Activated B cell treated with CpG ODN at 0.5 μM for 24 hours (primary cell): Measurements from ENCODE around the gene KLHL7. TPM values are rescaled to one million over a fixed set of nuclear protein-coding genes. Genes with fewer than 3 reads are reported as not detected.
"Not testable (repeated sequence)": the region's sequence is repeated elsewhere in the genome, so short reads cannot be mapped to it uniquely, and the experiment has no call there.

Experiments used
- ATAC-seq: fragments of 200-7000 bp; cut with Tn5 transposase; one replicate; pipeline ENCODE4 v1.10.0; 2021; ENCODE audit warnings: low read depth, mild to moderate bottlenecking, moderate library complexity
- CTCF ChIA-PET: fragments of 350-600 bp; sonication (Branson Sonifier 250); formaldehyde crosslinking; loops from one replicate; lab custom pipeline; 2021; ENCODE audit warnings: antibody characterized with exemption; lab: Charles Lee
- POLR2A ChIA-PET: fragments of 350-600 bp; sonication (Branson Sonifier 250); formaldehyde crosslinking; loops from one replicate; lab custom pipeline; 2021; ENCODE audit warnings: antibody characterized with exemption; lab: Charles Lee
- DNase-seq: peaks from one replicate; pipeline ENCODE4 v3.0.0; 2022
- H3K27ac Mint-ChIP-seq: one replicate; pipeline ENCODE4 v1.8.0; 2020; ENCODE audit warnings: mixed read lengths
- H3K27me3 Mint-ChIP-seq: one replicate; pipeline ENCODE4 v1.8.0; 2021; ENCODE audit warnings: mixed read lengths
- H3K36me3 Mint-ChIP-seq: one replicate; pipeline ENCODE4 v1.8.0; 2021; ENCODE audit warnings: low read depth, mixed read lengths
- H3K4me1 Mint-ChIP-seq: one replicate; pipeline ENCODE4 v1.8.0; 2021; ENCODE audit warnings: mixed read lengths
- H3K4me3 Mint-ChIP-seq: one replicate; pipeline ENCODE4 v1.8.0; 2020; ENCODE audit warnings: mild to moderate bottlenecking, mixed read lengths
- H3K9me3 Mint-ChIP-seq: one replicate; pipeline ENCODE4 v1.8.0; 2020; ENCODE audit warnings: mixed read lengths
- intact Hi-C: fragments of 100-400 bp; cut with micrococcal nuclease; formaldehyde crosslinking; loops from one replicate; pipeline ENCODE4 v1.15.1; 2024
- total RNA-seq: library from RNA; stranded (reverse); gene quantifications from 2 replicates; pipeline ENCODE4 v1.2.3, GENCODE V29; 2022
- TF ChIP-seq, protein P1 (sequence below): fragments of 200-600 bp; IDR thresholded peaks from one replicate; pipeline ENCODE4 v1.8.0; 2022; ENCODE audit warnings: antibody characterized with exemption, mild to moderate bottlenecking

KLHL7 gene
- total RNA-seq, 1 donor from 2014 or later, result 13.4 TPM

DNA sequence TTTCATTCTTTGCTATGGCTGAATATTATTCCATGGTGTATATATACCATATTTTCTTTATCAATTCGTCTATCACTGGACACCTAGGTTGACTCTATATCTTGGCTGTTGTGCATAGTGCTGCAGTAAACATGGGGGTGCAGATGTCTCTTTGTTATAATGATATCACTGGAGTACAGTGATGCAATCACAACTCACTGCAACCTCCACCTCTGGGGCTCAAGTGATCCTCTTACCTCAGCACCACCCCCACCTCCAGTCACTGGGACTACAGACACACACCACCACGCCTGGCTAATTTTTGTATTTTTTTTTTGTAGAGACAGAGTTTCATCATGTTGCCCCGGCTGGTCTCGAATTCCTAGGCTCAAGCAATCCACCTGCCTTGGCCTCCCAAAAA is 15.6 kb downstream of the KLHL7 start:
- ChIA-PET CTCF (no interaction called here), POLR2A (no interaction called here)
- Mint-ChIP-seq H3K27ac (no peak overlapping the region), H3K9me3 (no peaks in the 10 kb centered on the region), H3K4me1 (no peaks in the 10 kb centered on the region), H3K36me3 (peaks cover 22% of the 10 kb centered on the region), H3K27me3 (no peaks in the 10 kb centered on the region), H3K4me3 (no peak overlapping the region)
- TF ChIP-seq, protein P1, sequence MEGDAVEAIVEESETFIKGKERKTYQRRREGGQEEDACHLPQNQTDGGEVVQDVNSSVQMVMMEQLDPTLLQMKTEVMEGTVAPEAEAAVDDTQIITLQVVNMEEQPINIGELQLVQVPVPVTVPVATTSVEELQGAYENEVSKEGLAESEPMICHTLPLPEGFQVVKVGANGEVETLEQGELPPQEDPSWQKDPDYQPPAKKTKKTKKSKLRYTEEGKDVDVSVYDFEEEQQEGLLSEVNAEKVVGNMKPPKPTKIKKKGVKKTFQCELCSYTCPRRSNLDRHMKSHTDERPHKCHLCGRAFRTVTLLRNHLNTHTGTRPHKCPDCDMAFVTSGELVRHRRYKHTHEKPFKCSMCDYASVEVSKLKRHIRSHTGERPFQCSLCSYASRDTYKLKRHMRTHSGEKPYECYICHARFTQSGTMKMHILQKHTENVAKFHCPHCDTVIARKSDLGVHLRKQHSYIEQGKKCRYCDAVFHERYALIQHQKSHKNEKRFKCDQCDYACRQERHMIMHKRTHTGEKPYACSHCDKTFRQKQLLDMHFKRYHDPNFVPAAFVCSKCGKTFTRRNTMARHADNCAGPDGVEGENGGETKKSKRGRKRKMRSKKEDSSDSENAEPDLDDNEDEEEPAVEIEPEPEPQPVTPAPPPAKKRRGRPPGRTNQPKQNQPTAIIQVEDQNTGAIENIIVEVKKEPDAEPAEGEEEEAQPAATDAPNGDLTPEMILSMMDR, result no peak
- DNase-seq (no peak), ATAC-seq (no peak)
- intact Hi-C loops, result no loop called here

DNA sequence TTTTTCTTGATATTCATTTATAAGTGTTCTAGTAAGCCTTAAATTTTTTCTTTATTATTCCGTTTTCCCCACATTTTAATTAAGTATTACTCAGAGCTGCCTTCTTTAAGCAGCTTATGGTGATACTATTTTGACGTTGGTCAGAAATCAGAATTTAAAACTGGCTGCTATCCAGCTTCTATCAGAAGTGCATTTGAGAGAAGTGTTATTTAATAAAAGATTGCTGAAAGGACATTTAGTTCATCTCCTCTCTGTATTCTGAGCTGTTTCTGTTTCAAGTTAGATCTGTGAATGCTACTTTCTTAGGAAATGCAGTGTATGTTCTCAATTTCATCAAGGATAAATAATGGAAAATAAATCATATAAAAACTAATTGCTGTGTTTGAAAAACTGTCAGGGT is 17.4 kb downstream of the KLHL7 start:
- TF ChIP-seq, protein P1, result no peak
- Mint-ChIP-seq H3K9me3 (no peaks in the 10 kb centered on the region), H3K4me1 (no peaks in the 10 kb centered on the region), H3K27ac (no peak overlapping the region), H3K4me3 (no peak overlapping the region), H3K27me3 (no peaks in the 10 kb centered on the region), H3K36me3 (peaks cover 36% of the 10 kb centered on the region)
- intact Hi-C loops, result no loop called here
- ChIA-PET CTCF (interaction anchor here (1.3 kb wide), 1 partner anchor 13 kb away, joined by 3 read pairs; no protein-coding TSS in a partner anchor), POLR2A (interaction anchor here (0.6 kb wide), 1 partner anchor 162 kb away, joined by 6 read pairs; no protein-coding TSS in a partner anchor)
- ATAC-seq (no peak), DNase-seq (no peak)

DNA sequence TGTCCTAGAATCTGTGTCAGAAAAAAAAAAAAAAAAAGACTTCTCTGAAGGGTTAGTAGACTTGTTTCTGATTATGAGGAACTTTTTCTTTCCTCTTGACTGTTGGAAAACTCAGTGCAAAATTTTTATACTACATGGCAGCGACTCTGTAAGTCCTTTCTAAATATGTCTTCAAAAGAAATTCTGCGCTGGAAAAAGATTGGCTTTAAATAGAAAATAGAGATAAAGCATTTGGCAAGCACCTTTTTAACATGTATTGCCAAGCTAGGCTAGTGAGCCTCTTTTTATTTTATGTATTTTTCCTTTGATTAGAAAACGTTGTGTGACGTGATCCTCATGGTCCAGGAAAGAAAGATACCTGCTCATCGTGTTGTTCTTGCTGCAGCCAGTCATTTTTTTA is 17.9 kb downstream of the KLHL7 start:
- Mint-ChIP-seq H3K9me3 (no peaks in the 10 kb centered on the region), H3K27me3 (no peaks in the 10 kb centered on the region), H3K4me1 (no peaks in the 10 kb centered on the region), H3K4me3 (no peak overlapping the region), H3K36me3 (peaks cover 39% of the 10 kb centered on the region), H3K27ac (no peak overlapping the region)
- ChIA-PET POLR2A (interaction anchor here (0.6 to 0.7 kb wide), 2 partner anchors 18 to 163 kb away, joined by 6 to 8 read pairs; no protein-coding TSS in a partner anchor), CTCF (interaction anchor here (1.3 kb wide), 1 partner anchor 12 kb away, joined by 3 read pairs; no protein-coding TSS in a partner anchor)
- DNase-seq (no peak), ATAC-seq (no peak)
- intact Hi-C loops, result no loop called here
- TF ChIP-seq, protein P1, result no peak

DNA sequence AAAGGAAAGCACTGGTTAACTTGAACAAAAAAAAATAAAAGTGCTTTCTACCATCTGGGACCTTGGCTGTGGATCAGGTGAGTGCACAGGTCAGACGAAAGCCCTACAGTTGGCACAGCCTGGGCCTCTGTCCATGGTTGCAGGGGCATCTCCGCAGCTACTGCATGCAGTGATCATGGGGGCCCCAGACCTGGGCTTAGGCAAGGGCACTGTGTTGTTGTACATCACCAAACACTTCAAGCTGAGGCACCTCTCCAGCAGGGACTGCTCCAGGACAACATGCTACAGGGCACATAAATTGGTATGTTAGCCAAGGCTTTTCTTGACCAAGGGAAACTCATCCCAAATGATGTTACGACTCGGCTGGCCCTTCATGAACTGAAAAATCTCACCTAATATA is 23.5 kb downstream of the KLHL7 start:
- Mint-ChIP-seq H3K36me3 (peaks cover 44% of the 10 kb centered on the region), H3K27me3 (no peaks in the 10 kb centered on the region), H3K4me1 (no peaks in the 10 kb centered on the region), H3K9me3 (peaks cover 6% of the 10 kb centered on the region), H3K27ac (no peak overlapping the region), H3K4me3 (no peak overlapping the region)
- TF ChIP-seq, protein P1, result no peak
- POLR2A ChIA-PET, result no interaction called here
- CTCF ChIA-PET, result no interaction called here
- no peak for ATAC-seq
- intact Hi-C loops, result no loop called here
- no peak for DNase-seq

DNA sequence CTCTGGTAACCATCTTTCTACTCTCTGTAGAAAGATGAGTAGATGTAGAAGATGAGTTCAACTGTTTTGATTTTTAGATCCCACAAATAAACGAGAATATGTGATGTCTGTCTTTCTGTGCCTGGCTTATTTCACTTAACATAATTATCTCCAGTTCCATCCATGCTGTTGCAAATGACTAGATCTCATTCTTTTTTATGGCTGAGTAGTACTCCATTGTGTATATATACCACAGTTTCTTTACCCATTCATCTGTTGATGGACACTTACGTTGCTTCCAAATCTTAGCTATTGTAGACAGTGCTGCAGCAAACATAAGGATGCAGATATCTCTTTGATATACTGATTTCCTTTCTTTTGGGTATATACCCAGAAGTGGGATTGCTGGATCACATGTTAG is 26.2 kb downstream of the KLHL7 start:
- peaks cover 30% of the 10 kb centered on the region for H3K36me3 Mint-ChIP-seq
- H3K27ac Mint-ChIP-seq, ATAC-seq, H3K27me3 Mint-ChIP-seq, CTCF ChIA-PET, DNase-seq, H3K9me3 Mint-ChIP-seq, H3K4me1 Mint-ChIP-seq, POLR2A ChIA-PET, intact Hi-C loops, H3K4me3 Mint-ChIP-seq: not testable (repeated sequence)

DNA sequence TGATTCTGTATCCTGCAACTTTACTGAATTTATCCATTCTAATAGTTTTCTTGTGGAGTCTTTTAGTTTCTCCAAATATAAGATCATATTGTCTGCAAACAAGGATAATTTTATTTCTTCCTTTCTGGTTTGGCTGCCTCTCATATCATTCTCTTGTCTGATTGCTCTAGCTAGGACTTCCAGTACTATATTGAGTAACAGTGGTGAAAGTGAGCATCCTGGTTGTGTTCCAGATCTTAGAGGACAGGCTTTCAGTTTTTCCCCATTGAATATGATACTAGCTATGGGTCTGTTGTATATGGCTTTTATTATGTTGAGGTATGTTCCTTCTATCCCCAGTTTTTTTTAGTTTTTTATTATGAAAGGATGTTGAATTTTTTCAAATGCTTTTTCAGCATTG is 28.2 kb downstream of the KLHL7 start:
- H3K9me3 Mint-ChIP-seq, result peaks cover 6% of the 10 kb centered on the region
- intact Hi-C loops, result no loop called here
- H3K4me1 Mint-ChIP-seq, result no peaks in the 10 kb centered on the region
- no peak overlapping the region for H3K27ac Mint-ChIP-seq
- ATAC-seq, result no peak
- DNase-seq, result no peak
- POLR2A ChIA-PET, result no interaction called here
- TF ChIP-seq, protein P1, result no peak
- H3K4me3 Mint-ChIP-seq, result no peak overlapping the region
- H3K27me3 Mint-ChIP-seq, result no peaks in the 10 kb centered on the region
- CTCF ChIA-PET, result no interaction called here
- peaks cover 16% of the 10 kb centered on the region for H3K36me3 Mint-ChIP-seq
